Gastroesophageal sphincter (tissue), 4 donors: ENCODE results near the gene DOCK4. TPM values are rescaled to one million over a fixed set of nuclear protein-coding genes. Genes with fewer than 3 reads are reported as not detected.
A peak's percentile ranks its signal among the peaks of the same experiment; 100 is the strongest.

Experiments
- ATAC-seq: fragments of 150-250 bp; one replicate; pipeline ENCODE4 v1.9.1; 2016; ENCODE audit warnings: mild to moderate bottlenecking, moderate library complexity
- H3K27ac ChIP-seq, 4 donors: fragments of 200-600 bp; sonication (generic) in 3 of 4; 1 replicate in 3 of 4; 2 replicates in 1 of 4; pipeline ENCODE4 v1.5.1; 2016 to 2019
- H3K27me3 ChIP-seq: fragments of 200-600 bp; sonication (generic); one replicate; pipeline ENCODE4 v1.5.1; 2019
- H3K36me3 ChIP-seq, 2 donors: fragments of 200-600 bp; sonication (generic); one replicate each; pipeline ENCODE4 v1.5.1; 2019; ENCODE audit warnings: control low read depth in 1 of 2
- H3K4me1 ChIP-seq, 3 donors: fragments of 200-600 bp; sonication (generic); 1 replicate in 2 of 3; 2 replicates in 1 of 3; pipeline ENCODE4 v1.5.1; 2016 to 2019; ENCODE audit warnings: control low read depth in 2 of 3
- H3K4me3 ChIP-seq, 2 donors: fragments of 200-600 bp; sonication (generic); one replicate each; pipeline ENCODE4 v1.5.1; 2019; ENCODE audit warnings: mild to moderate bottlenecking in 1 of 2, moderate library complexity in 1 of 2
- H3K9me3 ChIP-seq, 3 donors: fragments of 200-600 bp; sonication (generic); one replicate each; pipeline ENCODE4 v1.5.1; 2017 to 2019; ENCODE audit warnings: control low read depth in 2 of 3
- EP300 ChIP-seq: sonication (generic); formaldehyde crosslinking; IDR thresholded peaks from one replicate; pipeline ENCODE4 v1.6.1; 2017; ENCODE audit warnings: antibody characterized with exemption, mild to moderate bottlenecking
- POLR2A ChIP-seq, 2 donors: fragments of 450-650 bp; IDR thresholded peaks; one replicate each; pipeline ENCODE4 v1.6.1; 2017; ENCODE audit warnings: antibody characterized with exemption in 2 of 2, mild to moderate bottlenecking in 2 of 2, moderate library complexity in 1 of 2
- POLR2AphosphoS5 ChIP-seq: sonication (generic); formaldehyde crosslinking; IDR thresholded peaks from one replicate; pipeline ENCODE4 v1.6.1; 2017; ENCODE audit warnings: antibody characterized with exemption
- WGBS, 2 donors: methylation state at CpG; one replicate each; pipeline ENCODE4 v1.1.5; 2018; ENCODE audit warnings: low coverage in 1 of 2; 5-methylcytosine and 5-hydroxymethylcytosine counted together
- total RNA-seq, 4 donors: library from RNA; depleted of rRNA; stranded (reverse); fragments of >200 nt; gene quantifications; one replicate each; pipeline ENCODE4 v1.1.0, GENCODE V29; 2016
- TF ChIP-seq, protein P1 (sequence below), 4 experiments: fragments of 200-600 bp in 2 of 4; fragments of 450-650 bp in 2 of 4; sonication (generic) in 1 of 4; IDR thresholded peaks; one replicate each; pipeline ENCODE4 v1.5.1; 2017 to 2019; ENCODE audit warnings: antibody characterized with exemption in 4 of 4, mild to moderate bottlenecking in 2 of 4, moderate library complexity in 2 of 4

DOCK4 gene
- total RNA-seq, 4 donors from 2014 or later = 14.0 to 34.1 (median 24.2) TPM

DNA sequence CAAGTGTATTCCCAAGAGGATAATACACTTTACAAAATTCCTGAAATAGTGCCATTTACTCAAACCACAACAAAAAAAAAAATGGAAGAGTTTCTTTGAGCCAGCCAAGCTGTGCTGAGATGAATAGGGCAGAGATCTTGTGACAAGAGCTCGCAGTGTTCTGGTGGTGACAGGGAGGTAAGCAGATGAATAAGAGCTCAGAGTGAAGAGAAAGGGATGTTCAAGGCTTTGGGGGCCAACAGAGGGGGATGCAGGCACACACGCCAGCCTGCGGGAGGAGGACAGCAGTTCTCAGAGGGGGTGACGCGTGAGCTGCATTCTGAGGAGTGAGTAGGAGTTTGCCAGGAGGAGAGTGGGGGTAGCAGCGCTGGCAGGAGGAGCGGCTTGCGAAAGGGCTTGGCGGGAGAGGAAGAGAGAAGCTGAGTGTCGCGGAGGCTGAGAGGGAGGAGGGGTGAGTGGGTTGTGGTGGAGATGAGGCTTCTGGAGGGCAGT lies 449.5 kb downstream of the DOCK4 start:
- Histone ChIP-seq H3K4me3 (no peak overlapping the region), H3K27ac (peak overlapping the region in 3 of 4 donors; percentile 24 to 57 (median 48)), H3K9me3 (no peaks in the 10 kb centered on the region), H3K27me3 (no peaks in the 10 kb centered on the region), H3K36me3 (peaks cover 0 to 18% of the 10 kb centered on the region in 2 donors), H3K4me1 (no peaks in the 10 kb centered on the region)
- 40 to 54% methylated on average over 9 to 11 of the region's 11 CpGs for WGBS, 2 donors
- peak; percentile 85 for ATAC-seq
- TF ChIP-seq POLR2AphosphoS5 (no peak), EP300 (no peak), POLR2A (IDR thresholded peaks at IDR 0.05) (no peak)
- TF ChIP-seq, protein P1, sequence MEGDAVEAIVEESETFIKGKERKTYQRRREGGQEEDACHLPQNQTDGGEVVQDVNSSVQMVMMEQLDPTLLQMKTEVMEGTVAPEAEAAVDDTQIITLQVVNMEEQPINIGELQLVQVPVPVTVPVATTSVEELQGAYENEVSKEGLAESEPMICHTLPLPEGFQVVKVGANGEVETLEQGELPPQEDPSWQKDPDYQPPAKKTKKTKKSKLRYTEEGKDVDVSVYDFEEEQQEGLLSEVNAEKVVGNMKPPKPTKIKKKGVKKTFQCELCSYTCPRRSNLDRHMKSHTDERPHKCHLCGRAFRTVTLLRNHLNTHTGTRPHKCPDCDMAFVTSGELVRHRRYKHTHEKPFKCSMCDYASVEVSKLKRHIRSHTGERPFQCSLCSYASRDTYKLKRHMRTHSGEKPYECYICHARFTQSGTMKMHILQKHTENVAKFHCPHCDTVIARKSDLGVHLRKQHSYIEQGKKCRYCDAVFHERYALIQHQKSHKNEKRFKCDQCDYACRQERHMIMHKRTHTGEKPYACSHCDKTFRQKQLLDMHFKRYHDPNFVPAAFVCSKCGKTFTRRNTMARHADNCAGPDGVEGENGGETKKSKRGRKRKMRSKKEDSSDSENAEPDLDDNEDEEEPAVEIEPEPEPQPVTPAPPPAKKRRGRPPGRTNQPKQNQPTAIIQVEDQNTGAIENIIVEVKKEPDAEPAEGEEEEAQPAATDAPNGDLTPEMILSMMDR (IDR thresholded peaks at IDR 0.05) = no peak

DNA sequence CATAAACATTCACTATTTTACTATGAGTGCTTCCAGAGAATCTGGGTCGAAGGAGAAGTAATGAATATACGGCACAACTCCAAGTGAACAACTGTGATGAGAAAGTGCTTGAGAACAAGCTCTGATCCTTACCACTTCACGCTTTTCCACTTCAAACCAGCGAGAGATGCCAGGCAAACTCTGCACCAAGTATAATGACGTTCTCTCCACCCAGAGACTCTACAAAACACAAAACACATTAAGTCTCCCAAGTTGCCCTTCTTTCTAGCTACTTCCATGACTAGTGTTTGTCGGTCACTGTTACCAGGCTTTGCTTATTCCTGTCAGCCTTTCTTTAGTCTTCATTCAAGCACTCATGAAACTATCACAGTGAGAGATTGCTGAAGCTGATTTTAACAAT lies 450.8 kb downstream of the DOCK4 start:
- no peaks in the 10 kb centered on the region for H3K27me3 ChIP-seq

DNA sequence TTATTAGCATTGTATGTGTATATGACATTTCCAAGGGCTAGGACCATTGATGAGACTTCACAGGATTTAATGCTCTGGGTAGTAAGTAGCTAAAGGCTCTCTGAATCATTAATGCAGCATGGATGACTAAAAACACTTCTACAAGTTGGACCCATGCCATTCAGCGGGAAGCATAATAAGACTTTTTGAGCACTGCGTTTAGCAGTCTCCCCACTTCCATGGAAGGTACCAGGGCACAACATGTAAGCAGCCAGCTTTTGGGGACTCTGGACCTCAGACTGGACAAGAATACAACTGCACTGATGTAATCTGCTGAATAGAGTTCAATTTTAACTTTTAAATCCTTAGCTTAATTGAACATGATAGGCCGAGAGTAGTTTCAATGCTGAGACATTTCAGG lies 452.2 kb downstream of the DOCK4 start:
- 70 to 85% methylated on average over 3 of the region's 3 CpGs for WGBS, 2 donors
- no peaks in the 10 kb centered on the region for H3K9me3 ChIP-seq
- no peak for ATAC-seq
- no peak overlapping the region for H3K4me3 ChIP-seq
- H3K27ac ChIP-seq = no peak overlapping the region
- H3K4me1 ChIP-seq = no peaks in the 10 kb centered on the region
- H3K27me3 ChIP-seq = no peaks in the 10 kb centered on the region
- TF ChIP-seq POLR2A (IDR thresholded peaks at IDR 0.05) = no peak
- TF ChIP-seq EP300 = no peak
- no peak for TF ChIP-seq POLR2AphosphoS5
- TF ChIP-seq, protein P1 (IDR thresholded peaks at IDR 0.05) = no peak
- peaks cover 0 to 6% of the 10 kb centered on the region in 2 donors for H3K36me3 ChIP-seq

More for the DNA sequence above, 450.8 kb downstream of the DOCK4 start:
- WGBS, 2 donors = 83 to 92% methylated on average over 4 to 6 of the region's 6 CpGs
- Histone ChIP-seq H3K27ac (no peak overlapping the region), H3K4me3 (no peak overlapping the region), H3K9me3 (no peaks in the 10 kb centered on the region), H3K36me3 (peaks cover 0 to 15% of the 10 kb centered on the region in 2 donors), H3K4me1 (no peaks in the 10 kb centered on the region)
- ATAC-seq = no peak
- TF ChIP-seq POLR2A (IDR thresholded peaks at IDR 0.05) (no peak), EP300 (no peak), POLR2AphosphoS5 (no peak)
- TF ChIP-seq, protein P1 (IDR thresholded peaks at IDR 0.05) = no peak

DNA sequence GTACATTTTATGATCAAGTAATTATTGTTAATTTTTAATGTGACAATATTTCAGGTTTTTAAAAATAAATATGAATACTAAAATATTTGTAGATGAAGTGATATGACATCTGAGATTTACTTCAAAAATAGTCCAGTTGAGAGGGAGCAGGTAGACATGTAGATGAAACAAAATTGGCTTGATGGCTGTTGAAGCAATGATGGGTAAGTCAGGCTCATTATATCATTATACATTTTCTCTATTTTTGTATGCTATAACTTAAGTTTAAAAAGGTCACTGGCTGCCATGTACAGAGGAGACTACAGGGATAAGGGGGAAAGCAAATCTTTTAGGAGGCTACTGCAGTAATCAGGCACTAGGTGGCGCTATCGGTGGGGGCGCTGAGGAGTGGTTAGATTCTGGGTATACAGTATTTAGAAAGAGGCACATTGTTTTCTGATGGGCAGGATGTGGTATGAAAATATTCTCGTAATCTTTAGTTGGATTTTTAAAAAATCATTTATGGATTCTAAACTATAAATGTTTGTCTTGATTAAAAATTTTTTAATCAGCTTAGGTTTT lies 454.1 kb downstream of the DOCK4 start:
- ATAC-seq = no peak
- Histone ChIP-seq H3K4me1 (no peaks in the 10 kb centered on the region), H3K27ac (no peak overlapping the region), H3K36me3 (peaks cover 0 to 6% of the 10 kb centered on the region in 2 donors), H3K27me3 (no peaks in the 10 kb centered on the region), H3K4me3 (no peak overlapping the region), H3K9me3 (no peaks in the 10 kb centered on the region)
- TF ChIP-seq POLR2AphosphoS5 = no peak
- no peak for TF ChIP-seq EP300
- TF ChIP-seq POLR2A (IDR thresholded peaks at IDR 0.05) = no peak
- TF ChIP-seq, protein P1 (IDR thresholded peaks at IDR 0.05) = peak; percentile 32 to 62 (median 44)
- 27 to 33% methylated on average over 4 of the region's 4 CpGs for WGBS, 2 donors

DNA sequence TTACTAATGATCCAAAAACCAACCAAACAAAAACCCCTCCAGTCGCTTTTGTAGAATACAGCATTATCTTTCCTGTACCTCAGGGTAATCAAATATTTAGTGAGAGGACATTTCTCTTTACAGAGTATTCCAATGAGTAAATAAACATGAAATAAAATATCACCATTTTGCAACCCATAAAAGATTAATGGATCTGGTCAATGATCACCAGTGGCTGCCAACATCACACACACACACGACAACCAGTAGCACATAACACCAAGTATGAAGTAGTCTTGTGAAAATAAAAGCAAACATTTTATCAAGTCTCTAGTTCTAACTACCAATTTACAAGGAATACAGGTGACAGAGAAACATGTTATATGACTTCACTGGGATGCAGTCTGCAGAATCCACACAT lies 455.3 kb downstream of the DOCK4 start:
- ATAC-seq = no peak
- TF ChIP-seq EP300 = no peak
- TF ChIP-seq POLR2AphosphoS5 = no peak
- TF ChIP-seq, protein P1 (IDR thresholded peaks at IDR 0.05) = no peak
- no peak for TF ChIP-seq POLR2A (IDR thresholded peaks at IDR 0.05)
- H3K4me3 ChIP-seq = no peak overlapping the region
- no peaks in the 10 kb centered on the region for H3K4me1 ChIP-seq
- H3K27ac ChIP-seq = no peak overlapping the region
- 89 to 92% methylated on average over 2 of the region's 2 CpGs for WGBS, 2 donors
- H3K9me3 ChIP-seq = no peaks in the 10 kb centered on the region
- no peaks in the 10 kb centered on the region for H3K27me3 ChIP-seq
- H3K36me3 ChIP-seq = peaks cover 0 to 6% of the 10 kb centered on the region in 2 donors
